ENCODE measurements around the gene FGFR1OP2.
"Not testable (repeated sequence)": the region's sequence is repeated elsewhere in the genome, so short reads cannot be mapped to it uniquely, and the experiment has no call there.

FGFR1OP2 gene

GRCh38 chr12:26896913-26897312, 41.4 kb upstream of the FGFR1OP2 start:
- WGBS (ENCODE audit: extremely low coverage, insufficient coverage, insufficient read length), result no CpG with 5 or more reads among the region's 2 CpGs
- no peak overlapping the region for H4K12ac ChIP-seq (ENCODE audit: low read depth, low read length)
- H4K8ac ChIP-seq (ENCODE audit: low read depth, low read length), result no peak overlapping the region

GRCh38 chr12:26903396-26903795, 34.9 kb upstream of the FGFR1OP2 start:
- H3K79me1 ChIP-seq (ENCODE audit: low read length); H4K91ac ChIP-seq (ENCODE audit: low read depth, low read length); H3K36me3 ChIP-seq (ENCODE audit: control insufficient read depth in 1 of 2, insufficient read depth in 2 of 2, low read length in 2 of 2); H4K8ac ChIP-seq (ENCODE audit: low read depth, low read length); H2BK12ac ChIP-seq (ENCODE audit: low read length); H3K79me2 ChIP-seq (ENCODE audit: control insufficient read depth, insufficient read depth, low read length, poor library complexity); H2BK120ac ChIP-seq (ENCODE audit: insufficient read depth, low read length, poor library complexity); H2AK5ac ChIP-seq (ENCODE audit: low read length); H3K4ac ChIP-seq (ENCODE audit: low read depth, low read length); H2AFZ ChIP-seq (ENCODE audit: insufficient read depth, low read length, poor library complexity); H3K9me3 ChIP-seq (ENCODE audit: insufficient read depth, low read depth, low read length); H3K27ac ChIP-seq (ENCODE audit: low read depth, low read length); H3K4me1 ChIP-seq (ENCODE audit: control insufficient read depth in 1 of 2, insufficient read depth in 2 of 2, low read length in 2 of 2); H3K18ac ChIP-seq (ENCODE audit: low read length); H3K9ac ChIP-seq (ENCODE audit: low read length); H3K27me3 ChIP-seq (ENCODE audit: insufficient read depth, low read length); H3K14ac ChIP-seq (ENCODE audit: low read length); H3K4me3 ChIP-seq (ENCODE audit: low read depth, low read length); H2BK5ac ChIP-seq (ENCODE audit: low read depth, low read length, poor library complexity); H3K23ac ChIP-seq (ENCODE audit: low read length); DNase-seq; H4K12ac ChIP-seq (ENCODE audit: low read depth, low read length); H3K4me2 ChIP-seq (ENCODE audit: low read length): not testable (repeated sequence)
- no CpG with 5 or more reads among the region's 3 CpGs for WGBS (ENCODE audit: extremely low coverage, insufficient coverage, insufficient read length)

More at GRCh38 chr12:26896913-26897312, 41.4 kb upstream of the FGFR1OP2 start:
- Histone ChIP-seq H3K4me2 (ENCODE audit: low read length) (no peak overlapping the region), H2BK5ac (ENCODE audit: low read depth, low read length, poor library complexity) (no peak overlapping the region), H3K36me3 (ENCODE audit: control insufficient read depth in 1 of 2, insufficient read depth in 2 of 2, low read length in 2 of 2) (no peaks in the 10 kb centered on the region), H3K27me3 (ENCODE audit: insufficient read depth, low read length) (no peaks in the 10 kb centered on the region), H4K91ac (ENCODE audit: low read depth, low read length) (no peak overlapping the region), H3K14ac (ENCODE audit: low read length) (no peak overlapping the region), H3K23ac (ENCODE audit: low read length) (no peak overlapping the region), H2AK5ac (ENCODE audit: low read length) (no peak overlapping the region), H3K9ac (ENCODE audit: low read length) (no peak overlapping the region), H3K4ac (ENCODE audit: low read depth, low read length) (no peak overlapping the region), H2BK120ac (ENCODE audit: insufficient read depth, low read length, poor library complexity) (no peak overlapping the region), H3K4me3 (ENCODE audit: low read depth, low read length) (no peak overlapping the region), H3K9me3 (ENCODE audit: insufficient read depth, low read depth, low read length) (no peaks in the 10 kb centered on the region), H3K79me1 (ENCODE audit: low read length) (no peaks in the 10 kb centered on the region), H2BK12ac (ENCODE audit: low read length) (no peak overlapping the region), H3K79me2 (ENCODE audit: control insufficient read depth, insufficient read depth, low read length, poor library complexity) (no peaks in the 10 kb centered on the region), H2AFZ (ENCODE audit: insufficient read depth, low read length, poor library complexity) (no peak overlapping the region), H3K27ac (ENCODE audit: low read depth, low read length) (no peak overlapping the region), H3K4me1 (ENCODE audit: control insufficient read depth in 1 of 2, insufficient read depth in 2 of 2, low read length in 2 of 2) (no peaks in the 10 kb centered on the region), H3K18ac (ENCODE audit: low read length) (no peak overlapping the region)
- DNase-seq, result no peak

GRCh38 chr12:26906024-26906423, 32.2 kb upstream of the FGFR1OP2 start:
- Histone ChIP-seq H3K4me2 (ENCODE audit: low read length) (no peak overlapping the region), H3K4ac (ENCODE audit: low read depth, low read length) (no peak overlapping the region), H3K79me1 (ENCODE audit: low read length) (no peaks in the 10 kb centered on the region), H3K4me1 (ENCODE audit: control insufficient read depth in 1 of 2, insufficient read depth in 2 of 2, low read length in 2 of 2) (no peaks in the 10 kb centered on the region), H3K9me3 (ENCODE audit: insufficient read depth, low read depth, low read length) (no peaks in the 10 kb centered on the region), H3K23ac (ENCODE audit: low read length) (no peak overlapping the region), H3K36me3 (ENCODE audit: control insufficient read depth in 1 of 2, insufficient read depth in 2 of 2, low read length in 2 of 2) (peaks cover 5 to 6% of the 10 kb centered on the region in 2 experiments), H2AK5ac (ENCODE audit: low read length) (no peak overlapping the region), H3K18ac (ENCODE audit: low read length) (no peak overlapping the region), H2BK12ac (ENCODE audit: low read length) (no peak overlapping the region), H4K8ac (ENCODE audit: low read depth, low read length) (no peak overlapping the region), H3K27me3 (ENCODE audit: insufficient read depth, low read length) (no peaks in the 10 kb centered on the region), H2AFZ (ENCODE audit: insufficient read depth, low read length, poor library complexity) (no peak overlapping the region), H4K12ac (ENCODE audit: low read depth, low read length) (no peak overlapping the region), H3K27ac (ENCODE audit: low read depth, low read length) (no peak overlapping the region), H3K4me3 (ENCODE audit: low read depth, low read length) (no peak overlapping the region), H4K91ac (ENCODE audit: low read depth, low read length) (no peak overlapping the region), H2BK5ac (ENCODE audit: low read depth, low read length, poor library complexity) (no peak overlapping the region), H3K79me2 (ENCODE audit: control insufficient read depth, insufficient read depth, low read length, poor library complexity) (no peaks in the 10 kb centered on the region), H3K14ac (ENCODE audit: low read length) (no peak overlapping the region), H3K9ac (ENCODE audit: low read length) (no peak overlapping the region), H2BK120ac (ENCODE audit: insufficient read depth, low read length, poor library complexity) (no peak overlapping the region)
- no CpG with 5 or more reads among the region's 1 CpG for WGBS (ENCODE audit: extremely low coverage, insufficient coverage, insufficient read length)
- DNase-seq, result no peak

- Histone ChIP-seq H4K12ac (ENCODE audit: low read depth, low read length) (no peak overlapping the region), H3K23ac (ENCODE audit: low read length) (no peak overlapping the region), H3K27me3 (ENCODE audit: insufficient read depth, low read length) (no peaks in the 10 kb centered on the region), H2AFZ (ENCODE audit: insufficient read depth, low read length, poor library complexity) (no peak overlapping the region), H3K4me3 (ENCODE audit: low read depth, low read length) (no peak overlapping the region), H3K79me1 (ENCODE audit: low read length) (no peaks in the 10 kb centered on the region), H3K4me2 (ENCODE audit: low read length) (no peak overlapping the region), H3K9ac (ENCODE audit: low read length) (no peak overlapping the region), H3K9me3 (ENCODE audit: insufficient read depth, low read depth, low read length) (no peaks in the 10 kb centered on the region), H2BK5ac (ENCODE audit: low read depth, low read length, poor library complexity) (no peak overlapping the region), H4K91ac (ENCODE audit: low read depth, low read length) (no peak overlapping the region), H3K4me1 (ENCODE audit: control insufficient read depth in 1 of 2, insufficient read depth in 2 of 2, low read length in 2 of 2) (no peaks in the 10 kb centered on the region), H3K27ac (ENCODE audit: low read depth, low read length) (no peak overlapping the region), H3K14ac (ENCODE audit: low read length) (no peak overlapping the region), H2AK5ac (ENCODE audit: low read length) (no peak overlapping the region), H3K18ac (ENCODE audit: low read length) (no peak overlapping the region), H2BK120ac (ENCODE audit: insufficient read depth, low read length, poor library complexity) (no peak overlapping the region), H3K79me2 (ENCODE audit: control insufficient read depth, insufficient read depth, low read length, poor library complexity) (no peaks in the 10 kb centered on the region), H3K36me3 (ENCODE audit: control insufficient read depth in 1 of 2, insufficient read depth in 2 of 2, low read length in 2 of 2) (peaks cover 5 to 6% of the 10 kb centered on the region in 2 experiments), H2BK12ac (ENCODE audit: low read length) (no peak overlapping the region), H4K8ac (ENCODE audit: low read depth, low read length) (no peak overlapping the region), H3K4ac (ENCODE audit: low read depth, low read length) (no peak overlapping the region)
- DNase-seq, result no peak
- WGBS (ENCODE audit: extremely low coverage, insufficient coverage, insufficient read length), result no CpG with 5 or more reads among the region's 1 CpG
These were observed 31.6 kb upstream of the FGFR1OP2 start for GRCh38 chr12:26906704-26907103.
